Stimulated activated naive CD8-positive, alpha-beta T cell treated with anti-CD3 and anti-CD28 coated beads, Interleukin-15, amount 100 ng/mL, for 72 hours (primary cell): Measurements from ENCODE around the gene POT1.

Experiments used
- ATAC-seq: fragments of 150-1000 bp; cut with Tn5 transposase; 2 replicates; pipeline ENCODE4 v1.10.0; 2021; ENCODE audit warnings: mild to moderate bottlenecking, moderate library complexity
- DNase-seq, 2 donors: peaks; one replicate each; pipeline ENCODE4 v3.0.0; 2021 to 2022
- H3K27ac Mint-ChIP-seq, 2 donors: one replicate each; pipeline ENCODE4 v1.8.0; 2022; ENCODE audit warnings: mild to moderate bottlenecking in 2 of 2, mixed read lengths in 2 of 2, moderate library complexity in 2 of 2
- H3K27me3 Mint-ChIP-seq: one replicate; pipeline ENCODE4 v1.8.0; 2022; ENCODE audit warnings: mixed read lengths
- H3K4me1 Mint-ChIP-seq: one replicate; pipeline ENCODE4 v1.8.0; 2022; ENCODE audit warnings: mild to moderate bottlenecking, mixed read lengths
- H3K4me3 Mint-ChIP-seq, 2 donors: one replicate each; pipeline ENCODE4 v1.8.0; 2022; ENCODE audit warnings: mild to moderate bottlenecking in 2 of 2, mixed read lengths in 2 of 2, moderate library complexity in 1 of 2
- H3K9me3 Mint-ChIP-seq, 2 donors: one replicate each; pipeline ENCODE4 v1.8.0; 2022; ENCODE audit warnings: mixed read lengths in 2 of 2

The POT1 gene

DNA sequence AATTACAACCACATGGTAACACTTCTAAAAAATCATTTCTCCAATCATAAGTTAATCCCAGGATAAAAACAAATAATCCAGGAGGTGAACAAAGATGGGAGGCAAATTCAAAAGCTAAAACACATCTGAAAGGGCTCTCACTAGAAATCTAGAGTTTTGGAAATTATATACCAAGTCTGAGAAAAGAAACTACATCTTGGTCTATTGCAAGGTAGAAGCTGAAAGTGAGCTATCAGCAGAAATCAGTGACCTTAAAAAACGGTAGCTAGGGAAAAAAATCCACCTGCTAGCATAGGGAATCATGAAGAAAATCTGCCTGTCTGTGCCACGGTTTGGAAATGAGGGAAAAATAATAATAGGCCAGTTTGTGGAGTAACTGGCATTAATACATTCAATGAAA is 50.5 kb downstream of the POT1 start:
- DNase-seq (no peak), ATAC-seq (no peak)
- Mint-ChIP-seq H3K27ac (no peak overlapping the region), H3K4me3 (no peak overlapping the region), H3K27me3 (no peaks in the 10 kb centered on the region), H3K9me3 (no peaks in the 10 kb centered on the region), H3K4me1 (no peaks in the 10 kb centered on the region)

DNA sequence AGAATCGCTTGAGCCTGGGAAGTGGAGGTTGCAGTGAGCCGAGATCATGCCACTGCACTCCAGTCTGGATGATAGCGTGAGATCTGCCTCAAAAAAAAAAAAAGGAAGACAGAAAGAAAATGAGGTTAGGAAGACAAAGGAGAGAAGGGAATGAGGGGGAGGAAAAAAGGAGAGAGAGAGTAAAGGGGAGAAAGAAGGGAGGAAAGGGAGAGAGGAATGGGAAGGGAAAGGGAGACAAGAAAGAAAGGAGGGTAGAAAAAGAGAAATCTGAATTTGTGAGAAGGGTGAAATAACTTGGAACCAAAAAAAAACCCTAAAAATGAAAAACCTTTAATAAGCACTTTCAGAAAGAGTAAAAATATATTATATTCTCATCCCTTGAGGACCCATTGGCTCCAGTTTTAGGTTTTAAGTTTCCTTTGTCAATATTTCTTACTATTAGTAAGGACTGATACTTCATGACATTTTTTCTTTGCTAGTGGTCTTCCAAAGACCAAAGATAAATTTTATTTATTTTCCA is 54.9 kb downstream of the POT1 start:
- Mint-ChIP-seq H3K4me3 (no peak overlapping the region), H3K9me3 (no peaks in the 10 kb centered on the region), H3K27me3 (no peaks in the 10 kb centered on the region), H3K27ac (no peak overlapping the region), H3K4me1 (no peaks in the 10 kb centered on the region)
- DNase-seq (no peak), ATAC-seq (no peak)

GRCh38 chr7:124857672-124858235 is 71.9 kb downstream of the POT1 start:
- DNase-seq = no peak
- no peak overlapping the region for H3K4me3 Mint-ChIP-seq
- H3K4me1 Mint-ChIP-seq = no peaks in the 10 kb centered on the region
- H3K27ac Mint-ChIP-seq = no peak overlapping the region
- no peaks in the 10 kb centered on the region for H3K9me3 Mint-ChIP-seq
- peak; percentile 40 for ATAC-seq
- no peaks in the 10 kb centered on the region for H3K27me3 Mint-ChIP-seq

GRCh38 chr7:124856299-124856888 is 73.2 kb downstream of the POT1 start:
- ATAC-seq = no peak
- H3K4me3 Mint-ChIP-seq = no peak overlapping the region
- H3K9me3 Mint-ChIP-seq = no peaks in the 10 kb centered on the region
- no peak for DNase-seq
- no peak overlapping the region for H3K27ac Mint-ChIP-seq
- H3K27me3 Mint-ChIP-seq = no peaks in the 10 kb centered on the region
- no peaks in the 10 kb centered on the region for H3K4me1 Mint-ChIP-seq

DNA sequence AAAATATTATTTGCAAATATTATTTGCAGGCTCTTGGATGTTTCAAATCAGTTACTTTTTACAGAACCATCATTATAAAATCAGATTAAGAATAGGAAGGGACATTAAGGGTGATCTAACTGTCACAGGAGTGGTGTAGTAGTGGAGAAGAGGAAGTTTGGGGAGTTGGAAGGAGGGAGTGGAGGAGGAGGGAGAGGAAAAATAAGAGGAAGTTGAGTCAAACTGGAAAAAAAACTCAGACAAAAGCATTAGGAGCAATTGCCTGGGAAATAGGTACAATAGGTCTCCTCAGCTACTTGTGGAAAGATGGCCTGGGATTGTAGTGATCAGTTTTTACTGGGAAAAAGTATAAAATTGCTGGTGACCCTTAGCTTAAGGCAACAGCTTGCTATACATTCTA is 86.3 kb downstream of the POT1 start:
- Mint-ChIP-seq H3K9me3 (no peaks in the 10 kb centered on the region), H3K27ac (peak overlapping the region; percentile 61 to 82), H3K4me3 (no peak overlapping the region), H3K4me1 (peaks cover 11% of the 10 kb centered on the region), H3K27me3 (no peaks in the 10 kb centered on the region)
- DNase-seq = no peak
- ATAC-seq = no peak

DNA sequence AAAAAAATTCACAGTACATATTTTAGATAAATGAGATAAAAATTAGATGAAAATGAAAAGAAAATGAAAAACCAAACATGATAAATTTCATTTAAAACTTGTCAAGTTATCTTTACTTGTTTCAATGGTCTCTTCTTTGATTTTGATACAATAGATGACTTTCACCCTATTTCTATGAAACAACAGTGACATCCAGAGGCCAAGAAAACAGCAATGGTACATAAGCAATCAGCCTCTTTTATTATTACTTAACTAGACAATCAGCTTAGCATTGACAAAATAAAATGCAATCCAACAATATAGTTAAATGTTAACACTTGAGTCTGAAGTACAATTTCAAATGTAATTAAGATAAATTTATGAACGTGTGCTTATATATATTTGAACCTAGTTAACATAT is 89.2 kb downstream of the POT1 start:
- ATAC-seq = no peak
- DNase-seq = no peak
- H3K4me1 Mint-ChIP-seq = peaks cover 11% of the 10 kb centered on the region
- no peaks in the 10 kb centered on the region for H3K27me3 Mint-ChIP-seq
- H3K4me3 Mint-ChIP-seq = no peak overlapping the region
- no peak overlapping the region for H3K27ac Mint-ChIP-seq
- H3K9me3 Mint-ChIP-seq = no peaks in the 10 kb centered on the region

- H3K9me3 Mint-ChIP-seq = no peaks in the 10 kb centered on the region
- no peak for ATAC-seq
- peaks cover 11% of the 10 kb centered on the region for H3K4me1 Mint-ChIP-seq
- DNase-seq = no peak
- H3K27me3 Mint-ChIP-seq = no peaks in the 10 kb centered on the region
- no peak overlapping the region for H3K27ac Mint-ChIP-seq
- no peak overlapping the region for H3K4me3 Mint-ChIP-seq
Measured at GRCh38 chr7:124839687-124840086, 89.9 kb downstream of the POT1 start.

DNA sequence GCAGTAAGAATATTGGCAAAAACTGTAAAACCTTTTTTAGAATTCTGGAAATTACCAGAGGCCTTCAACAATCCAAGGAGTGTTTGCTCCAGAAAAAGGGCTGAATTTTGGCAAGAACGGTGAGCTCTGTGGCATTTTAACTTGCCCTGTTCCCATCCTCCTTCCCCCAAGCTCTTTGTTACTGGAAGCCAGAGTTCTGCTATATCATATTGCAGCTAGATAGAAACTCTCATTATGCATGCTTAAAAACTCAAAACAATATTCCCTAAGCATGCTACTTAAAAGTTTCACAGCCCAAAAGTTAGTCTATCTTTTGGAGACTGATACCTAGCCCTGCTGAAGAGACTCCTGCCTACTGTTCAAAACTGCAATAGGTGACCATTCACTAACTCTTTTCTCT is 93.5 kb downstream of the POT1 start:
- Mint-ChIP-seq H3K4me1 (no peaks in the 10 kb centered on the region), H3K4me3 (no peak overlapping the region), H3K9me3 (no peaks in the 10 kb centered on the region), H3K27ac (no peak overlapping the region), H3K27me3 (no peaks in the 10 kb centered on the region)
- DNase-seq (no peak), ATAC-seq (no peak)

DNA sequence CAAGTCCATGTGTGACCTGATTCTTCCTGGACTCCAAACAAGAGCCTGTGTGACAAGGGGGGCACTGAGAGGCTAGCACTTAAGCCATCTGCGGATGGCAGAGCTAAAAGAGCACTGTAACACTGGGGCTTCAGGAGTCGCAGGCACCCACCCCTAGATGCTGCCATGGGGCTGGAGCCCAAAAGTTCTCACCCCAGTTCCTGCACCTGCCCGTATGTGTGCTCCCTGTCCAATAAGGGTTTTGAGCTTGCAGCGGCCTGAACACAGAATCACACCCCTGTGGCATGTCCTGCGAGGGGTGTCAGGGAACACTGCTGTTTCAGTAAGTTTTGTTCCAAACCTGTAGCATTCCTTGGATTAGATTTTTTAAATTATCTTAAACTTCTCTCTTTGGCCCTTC is 110.8 kb downstream of the POT1 start:
- no peak for ATAC-seq
- DNase-seq = no peak
- no peaks in the 10 kb centered on the region for H3K4me1 Mint-ChIP-seq
- peaks cover 5 to 8% of the 10 kb centered on the region in 2 donors for H3K9me3 Mint-ChIP-seq
- no peak overlapping the region for H3K27ac Mint-ChIP-seq
- no peak overlapping the region for H3K4me3 Mint-ChIP-seq
- peaks cover under 1% of the 10 kb centered on the region for H3K27me3 Mint-ChIP-seq

DNA sequence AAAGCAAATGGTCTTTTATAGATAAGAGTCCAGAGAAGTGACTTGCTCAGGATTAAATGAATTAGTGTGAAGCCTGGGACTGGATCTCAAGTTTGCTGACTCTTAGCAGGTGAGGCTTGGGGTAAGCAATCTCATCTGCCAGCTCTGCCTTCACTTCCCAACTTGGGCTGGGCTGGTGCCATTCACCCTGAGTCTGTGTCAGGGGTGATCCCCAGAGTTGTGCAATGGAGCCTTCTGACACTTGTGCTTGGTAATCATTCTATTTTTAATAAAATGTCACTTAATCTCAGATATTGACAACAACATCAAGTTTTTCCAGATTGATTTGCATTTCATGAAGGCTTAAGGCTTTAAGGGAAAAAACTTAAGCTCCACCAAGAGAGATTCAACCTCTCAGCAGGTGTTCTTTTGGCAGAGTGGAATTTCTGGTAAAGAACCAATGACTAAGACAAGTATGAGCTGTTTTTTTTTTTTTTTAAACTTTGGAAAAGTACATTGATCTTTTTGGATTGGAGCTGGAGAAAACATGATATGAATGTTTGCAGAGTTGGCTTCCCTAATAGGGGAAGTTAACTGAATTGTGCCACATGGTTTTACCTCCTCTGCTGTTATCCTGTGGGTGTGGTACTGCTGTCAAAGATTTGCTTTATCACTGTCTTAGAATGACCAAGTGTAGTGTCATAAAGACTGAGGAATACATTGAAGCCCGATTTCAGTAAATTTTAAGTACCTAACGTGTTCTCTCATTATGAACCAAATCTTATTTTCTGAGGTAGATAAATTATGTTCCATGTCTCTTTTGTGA is 115.4 kb downstream of the POT1 start:
- no peak overlapping the region for H3K27ac Mint-ChIP-seq
- peaks cover 15% of the 10 kb centered on the region for H3K27me3 Mint-ChIP-seq
- no peak for ATAC-seq
- no peak for DNase-seq
- H3K9me3 Mint-ChIP-seq = peaks cover 5 to 8% of the 10 kb centered on the region in 2 donors
- no peak overlapping the region for H3K4me3 Mint-ChIP-seq
- H3K4me1 Mint-ChIP-seq = no peaks in the 10 kb centered on the region

DNA sequence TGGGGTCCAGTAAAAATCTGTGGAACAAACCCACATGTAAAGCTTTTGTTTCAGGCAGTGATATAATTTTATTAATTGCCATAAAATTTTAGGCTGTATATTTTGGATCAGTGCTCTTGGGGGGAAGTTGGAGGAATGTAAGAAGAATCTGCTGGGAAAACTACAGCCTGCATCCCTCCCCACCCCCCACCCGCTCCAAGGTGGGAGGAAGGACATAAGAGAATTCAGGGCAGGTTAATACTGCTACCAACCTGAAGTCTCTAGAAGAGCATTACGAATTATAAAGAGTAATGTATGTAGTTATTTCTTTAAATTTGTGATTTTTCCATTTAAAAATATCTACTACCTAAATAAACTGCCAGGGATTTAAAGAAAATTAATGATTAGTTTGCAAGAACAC is 116.9 kb downstream of the POT1 start:
- H3K9me3 Mint-ChIP-seq = peaks cover 5 to 8% of the 10 kb centered on the region in 2 donors
- no peak overlapping the region for H3K4me3 Mint-ChIP-seq
- H3K4me1 Mint-ChIP-seq = no peaks in the 10 kb centered on the region
- no peak overlapping the region for H3K27ac Mint-ChIP-seq
- peaks cover 15% of the 10 kb centered on the region for H3K27me3 Mint-ChIP-seq
- DNase-seq = no peak
- no peak for ATAC-seq

- no peaks in the 10 kb centered on the region for H3K9me3 Mint-ChIP-seq
- ATAC-seq = no peak
- no peak overlapping the region for H3K4me3 Mint-ChIP-seq
- no peak for DNase-seq
- no peak overlapping the region for H3K27ac Mint-ChIP-seq
- H3K27me3 Mint-ChIP-seq = peaks cover 15% of the 10 kb centered on the region
- no peaks in the 10 kb centered on the region for H3K4me1 Mint-ChIP-seq
Measured at GRCh38 chr7:124811341-124811740, 118.3 kb downstream of the POT1 start.

- Mint-ChIP-seq H3K9me3 (no peaks in the 10 kb centered on the region), H3K4me3 (no peak overlapping the region), H3K27ac (no peak overlapping the region), H3K4me1 (no peaks in the 10 kb centered on the region), H3K27me3 (peaks cover 15% of the 10 kb centered on the region)
- DNase-seq = no peak
- ATAC-seq = no peak
Measured at GRCh38 chr7:124810605-124811004, 119.0 kb downstream of the POT1 start.

DNA sequence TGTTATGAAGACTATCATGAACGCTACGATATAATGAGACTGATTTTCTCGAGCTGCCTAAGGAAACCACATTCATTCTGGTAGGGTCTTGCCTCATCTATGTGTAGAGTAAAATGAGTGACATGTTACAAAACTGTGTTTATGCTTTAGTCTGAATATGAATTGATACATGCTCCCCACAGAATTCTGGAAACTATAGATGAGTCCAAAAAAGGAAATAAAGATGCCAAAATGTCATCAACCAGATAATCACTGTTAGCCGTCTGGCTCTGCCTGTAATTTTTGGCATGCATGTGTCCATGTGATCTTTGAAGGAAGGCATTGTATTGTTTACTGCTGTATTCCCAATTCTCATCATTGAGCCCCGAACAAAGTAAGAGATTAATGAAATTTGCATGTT is 121.4 kb downstream of the POT1 start:
- Mint-ChIP-seq H3K27me3 (peaks cover 12% of the 10 kb centered on the region), H3K4me1 (no peaks in the 10 kb centered on the region), H3K9me3 (no peaks in the 10 kb centered on the region), H3K4me3 (no peak overlapping the region), H3K27ac (no peak overlapping the region)
- ATAC-seq (no peak), DNase-seq (no peak)

DNA sequence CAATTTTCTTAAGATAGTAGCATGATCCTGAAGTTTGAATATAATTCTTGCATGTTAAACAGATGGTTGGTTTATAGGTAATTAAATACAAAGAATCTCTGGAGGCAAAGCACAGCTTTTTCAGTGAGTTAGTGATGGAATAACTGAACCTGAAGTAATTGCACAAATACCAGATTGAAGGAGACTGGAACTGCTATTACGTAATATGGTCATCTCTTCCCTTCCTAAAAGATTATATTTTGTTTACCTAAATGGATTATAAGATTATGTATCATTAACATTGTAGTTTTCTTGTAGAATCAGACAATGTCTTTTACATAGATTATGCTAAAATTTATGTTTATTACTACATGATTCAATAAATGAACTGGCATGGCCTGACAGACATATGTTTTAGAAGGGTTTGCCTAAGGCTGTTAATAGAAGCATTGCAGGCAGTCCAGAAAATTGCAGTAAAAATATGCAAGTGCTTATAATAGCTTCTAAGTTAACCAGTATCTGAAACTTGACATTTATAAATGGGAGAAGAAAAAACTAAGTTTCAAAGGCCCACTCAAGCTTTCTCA is 128.2 kb downstream of the POT1 start:
- Mint-ChIP-seq H3K4me1 (no peaks in the 10 kb centered on the region), H3K9me3 (no peaks in the 10 kb centered on the region), H3K27me3 (peaks cover 33% of the 10 kb centered on the region), H3K4me3 (no peak overlapping the region), H3K27ac (no peak overlapping the region)
- ATAC-seq = no peak
- DNase-seq = no peak

DNA sequence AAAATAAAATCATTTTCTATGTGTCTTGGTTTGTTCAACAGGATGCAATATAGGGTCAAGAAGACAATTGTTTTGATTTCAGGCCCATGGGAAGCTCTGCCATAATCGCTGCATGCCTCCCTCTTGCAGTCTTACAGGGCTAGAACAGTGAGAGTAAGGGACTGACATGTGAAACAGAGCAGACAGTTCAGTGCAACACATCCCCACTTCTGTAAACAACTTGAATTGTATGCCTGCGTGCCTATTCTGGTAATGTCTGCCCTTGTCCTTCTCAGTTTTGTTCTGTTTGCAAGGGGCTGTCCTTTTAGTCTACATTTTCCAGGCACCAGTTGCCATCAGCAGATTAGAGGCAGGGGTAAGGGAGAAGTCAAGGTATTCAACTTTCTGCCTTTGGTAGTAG is 129.2 kb downstream of the POT1 start:
- no peak overlapping the region for H3K4me3 Mint-ChIP-seq
- no peak overlapping the region for H3K27ac Mint-ChIP-seq
- H3K4me1 Mint-ChIP-seq = no peaks in the 10 kb centered on the region
- H3K9me3 Mint-ChIP-seq = peaks cover 0 to 7% of the 10 kb centered on the region in 2 donors
- H3K27me3 Mint-ChIP-seq = peaks cover 40% of the 10 kb centered on the region
- no peak for DNase-seq
- ATAC-seq = no peak
